HFFc6 (cell line): ENCODE data around the gene STK10. TPM values are rescaled to one million over a fixed set of nuclear protein-coding genes. Genes with fewer than 3 reads are reported as not detected.

Source experiments
- DNase-seq: peaks from one replicate; pipeline ENCODE4 v3.0.0-alpha.2; 2018
- H3K27ac Mint-ChIP-seq: 2 replicates; pipeline ENCODE4 v1.8.0; 2020; ENCODE audit warnings: mild to moderate bottlenecking, mixed read lengths
- H3K27me3 Mint-ChIP-seq: 2 replicates; pipeline ENCODE4 v1.8.0; 2021; ENCODE audit warnings: mild to moderate bottlenecking, moderate library complexity, mixed read lengths; ENCODE audit not compliant: insufficient read depth
- H3K36me3 Mint-ChIP-seq: 2 replicates; pipeline ENCODE4 v1.8.0; 2021; ENCODE audit warnings: low read depth, mixed read lengths
- H3K4me1 Mint-ChIP-seq: 2 replicates; pipeline ENCODE4 v1.8.0; 2020; ENCODE audit warnings: low read depth, mixed read lengths
- H3K4me3 Mint-ChIP-seq: 2 replicates; pipeline ENCODE4 v1.8.0; 2020; ENCODE audit warnings: mild to moderate bottlenecking, moderate library complexity, mixed read lengths
- H3K9me3 Mint-ChIP-seq: 2 replicates; pipeline ENCODE4 v1.8.0; 2020; ENCODE audit warnings: mild to moderate bottlenecking, mixed read lengths
- CTCF ChIP-seq: fragments of 200-600 bp; sonication (generic); IDR thresholded peaks from 2 replicates; pipeline ENCODE4 v1.5.0; 2021; ENCODE audit warnings: antibody characterized with exemption, mild to moderate bottlenecking
- total RNA-seq, 6 experiments: library from RNA; stranded (reverse); fragmentation: NEBNext Ultra II Directional; extraction: Animal tissue kit (Norgen Biotek cat#: 25700); gene quantifications; 2 replicates in 1 of 6; 3 replicates in 5 of 6; pipeline ENCODE4 v1.2.3, GENCODE V29; 2021

Gene STK10
- total RNA-seq, 6 experiments from 2014 or later = 39.8 to 51.6 (median 47.5) TPM

GRCh38 chr5:172173564-172174153 is 14.4 kb downstream of the STK10 start:
- peak; percentile 46 for DNase-seq
- peak overlapping the region; percentile 86 for H3K27ac Mint-ChIP-seq

GRCh38 chr5:172172912-172173563 is 15.0 kb downstream of the STK10 start:
- peaks cover 47% of the 10 kb centered on the region for H3K4me1 Mint-ChIP-seq

More at GRCh38 chr5:172173564-172174153, 14.4 kb downstream of the STK10 start:
- peaks cover 3% of the 10 kb centered on the region for H3K27me3 Mint-ChIP-seq
- H3K4me1 Mint-ChIP-seq = peaks cover 53% of the 10 kb centered on the region
- H3K4me3 Mint-ChIP-seq = peak overlapping the region; percentile 41; the same call in 1 of the 2 replicates
- no peak for TF ChIP-seq CTCF
- peaks cover 13% of the 10 kb centered on the region for H3K36me3 Mint-ChIP-seq
- no peaks in the 10 kb centered on the region for H3K9me3 Mint-ChIP-seq

GRCh38 chr5:172171118-172171517 is 16.9 kb downstream of the STK10 start:
- Mint-ChIP-seq H3K27ac (no peak overlapping the region), H3K27me3 (peaks cover 3% of the 10 kb centered on the region), H3K36me3 (peaks cover 9% of the 10 kb centered on the region; the same call in 1 of the 2 replicates), H3K9me3 (no peaks in the 10 kb centered on the region), H3K4me3 (no peak overlapping the region), H3K4me1 (peaks cover 46% of the 10 kb centered on the region)
- no peak for DNase-seq
- TF ChIP-seq CTCF = no peak

More at GRCh38 chr5:172172912-172173563, 15.0 kb downstream of the STK10 start:
- H3K4me3 Mint-ChIP-seq = peak overlapping the region; percentile 41; the same call in 1 of the 2 replicates
- peaks cover 9% of the 10 kb centered on the region; the same call in 1 of the 2 replicates for H3K36me3 Mint-ChIP-seq
- no peaks in the 10 kb centered on the region for H3K9me3 Mint-ChIP-seq
- no peak for DNase-seq
- peaks cover 3% of the 10 kb centered on the region for H3K27me3 Mint-ChIP-seq
- no peak for TF ChIP-seq CTCF
- peak overlapping the region; percentile 86 for H3K27ac Mint-ChIP-seq

GRCh38 chr5:172170251-172170701 is 17.7 kb downstream of the STK10 start:
- H3K4me3 Mint-ChIP-seq = no peak overlapping the region
- no peak for DNase-seq
- peaks cover 39% of the 10 kb centered on the region for H3K4me1 Mint-ChIP-seq
- H3K9me3 Mint-ChIP-seq = no peaks in the 10 kb centered on the region
- no peak overlapping the region for H3K27ac Mint-ChIP-seq
- TF ChIP-seq CTCF = no peak
- H3K36me3 Mint-ChIP-seq = peaks cover 10% of the 10 kb centered on the region; the same call in 1 of the 2 replicates
- peaks cover 3% of the 10 kb centered on the region for H3K27me3 Mint-ChIP-seq

GRCh38 chr5:172169216-172169615 is 18.8 kb downstream of the STK10 start:
- H3K4me1 Mint-ChIP-seq = peaks cover 39% of the 10 kb centered on the region
- H3K27ac Mint-ChIP-seq = peak overlapping the region; percentile 31; the same call in 1 of the 2 replicates
- peaks cover 3% of the 10 kb centered on the region for H3K27me3 Mint-ChIP-seq
- no peak for TF ChIP-seq CTCF
- no peak for DNase-seq
- H3K36me3 Mint-ChIP-seq = peaks cover 10% of the 10 kb centered on the region; the same call in 1 of the 2 replicates
- H3K9me3 Mint-ChIP-seq = no peaks in the 10 kb centered on the region
- no peak overlapping the region for H3K4me3 Mint-ChIP-seq
